Lower lobe of right lung (tissue), 2 donors: Measurements from ENCODE around the gene SCN1A. TPM values are rescaled to one million over a fixed set of nuclear protein-coding genes. Genes with fewer than 3 reads are reported as not detected.
A peak's percentile ranks its signal among the peaks of the same experiment; 100 is the strongest.

Experiments used
- ATAC-seq, 2 donors: fragments of 200-7000 bp; cut with Tn5 transposase; one replicate each; pipeline ENCODE4 v1.9.1; 2020 to 2022; ENCODE audit warnings: mild to moderate bottlenecking in 2 of 2, moderate library complexity in 2 of 2
- DNase-seq: peaks from one replicate; pipeline ENCODE4 v3.0.0-alpha.2; 2020
- H3K27ac ChIP-seq: fragments of 200-600 bp; one replicate; pipeline ENCODE4 v1.8.0; 2022
- H3K27me3 ChIP-seq: fragments of 200-600 bp; one replicate; pipeline ENCODE4 v1.8.0; 2022; ENCODE audit warnings: low read depth
- H3K36me3 ChIP-seq: fragments of 200-600 bp; one replicate; pipeline ENCODE4 v1.8.0; 2022; ENCODE audit warnings: mild to moderate bottlenecking
- H3K4me1 ChIP-seq: fragments of 200-600 bp; one replicate; pipeline ENCODE4 v1.8.0; 2022
- H3K4me3 ChIP-seq: fragments of 200-600 bp; one replicate; pipeline ENCODE4 v1.8.0; 2022; ENCODE audit warnings: mild to moderate bottlenecking
- H3K9me3 ChIP-seq: fragments of 200-600 bp; one replicate; pipeline ENCODE4 v1.8.0; 2022
- CTCF ChIP-seq: fragments of 200-600 bp; IDR thresholded peaks from one replicate; pipeline ENCODE4 v1.8.0; 2022; ENCODE audit warnings: antibody characterized with exemption, mild to moderate bottlenecking
- intact Hi-C: fragments of 100-400 bp; cut with DNase I; formaldehyde crosslinking; loops from one replicate; pipeline ENCODE4 v1.11.0; 2022
- total RNA-seq: library from RNA; stranded (reverse); fragmentation: NEBNext Ultra II Directional; extraction: Animal tissue kit (Norgen Biotek cat#: 25700); gene quantifications from one replicate; pipeline ENCODE4 v1.2.1, GENCODE V29; 2021
- donor health status: DM: no; HTN: yes; CAD: no; lungs with severe emphysema.

Gene SCN1A
- total RNA-seq, 1 donor from 2014 or later = 19.1 TPM

- Histone ChIP-seq H3K27me3 (no peaks in the 10 kb centered on the region), H3K27ac (no peak overlapping the region), H3K9me3 (no peaks in the 10 kb centered on the region), H3K4me3 (no peak overlapping the region), H3K36me3 (no peaks in the 10 kb centered on the region), H3K4me1 (no peaks in the 10 kb centered on the region)
- ATAC-seq (no peak), DNase-seq (no peak)
- TF ChIP-seq CTCF = no peak
- intact Hi-C loops = no loop called here
These were observed 27.0 kb upstream of the SCN1A start for GRCh38 chr2:166154685-166155338.

GRCh38 chr2:166152064-166152463 is 24.2 kb upstream of the SCN1A start:
- no peak for DNase-seq
- TF ChIP-seq CTCF = no peak
- no peaks in the 10 kb centered on the region for H3K9me3 ChIP-seq
- no peak overlapping the region for H3K27ac ChIP-seq
- no peak overlapping the region for H3K4me3 ChIP-seq
- no peaks in the 10 kb centered on the region for H3K36me3 ChIP-seq
- intact Hi-C loops = no loop called here
- ATAC-seq = no peak
- H3K4me1 ChIP-seq = no peaks in the 10 kb centered on the region
- H3K27me3 ChIP-seq = no peaks in the 10 kb centered on the region

- intact Hi-C loops = no loop called here
- peak in 1 of 2 donors; percentile 73 for ATAC-seq
- DNase-seq = no peak
These were observed 20.9 kb upstream of the SCN1A start for GRCh38 chr2:166148500-166149400.

DNA sequence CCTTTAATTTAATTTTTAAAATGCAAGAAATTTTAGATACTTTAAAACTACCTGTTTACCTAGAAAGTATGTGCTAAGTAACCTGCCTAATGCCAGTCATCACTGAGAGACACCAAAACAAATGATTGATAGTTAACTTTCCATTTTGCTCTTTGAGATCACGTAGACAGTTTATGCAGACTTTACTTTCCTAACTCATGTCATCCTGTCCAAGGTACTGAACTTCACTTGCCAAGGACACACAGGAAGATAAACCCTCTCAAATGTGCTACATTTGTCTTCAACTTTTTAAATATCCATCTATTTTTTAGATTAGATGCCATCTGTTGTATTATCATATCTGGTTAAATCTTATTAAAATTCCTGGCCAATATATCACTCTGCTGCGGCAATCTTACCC is 20.1 kb upstream of the SCN1A start:
- Histone ChIP-seq H3K27ac (no peak overlapping the region), H3K9me3 (no peaks in the 10 kb centered on the region), H3K27me3 (no peaks in the 10 kb centered on the region), H3K4me3 (no peak overlapping the region), H3K4me1 (no peaks in the 10 kb centered on the region), H3K36me3 (no peaks in the 10 kb centered on the region)
- DNase-seq = no peak
- no peak for ATAC-seq
- intact Hi-C loops = no loop called here
- TF ChIP-seq CTCF = no peak

More at GRCh38 chr2:166148500-166149400, 20.9 kb upstream of the SCN1A start:
- no peaks in the 10 kb centered on the region for H3K36me3 ChIP-seq
- no peak for TF ChIP-seq CTCF
- no peak overlapping the region for H3K4me3 ChIP-seq
- H3K27me3 ChIP-seq = no peaks in the 10 kb centered on the region
- no peak overlapping the region for H3K27ac ChIP-seq
- H3K9me3 ChIP-seq = no peaks in the 10 kb centered on the region
- H3K4me1 ChIP-seq = no peaks in the 10 kb centered on the region

DNA sequence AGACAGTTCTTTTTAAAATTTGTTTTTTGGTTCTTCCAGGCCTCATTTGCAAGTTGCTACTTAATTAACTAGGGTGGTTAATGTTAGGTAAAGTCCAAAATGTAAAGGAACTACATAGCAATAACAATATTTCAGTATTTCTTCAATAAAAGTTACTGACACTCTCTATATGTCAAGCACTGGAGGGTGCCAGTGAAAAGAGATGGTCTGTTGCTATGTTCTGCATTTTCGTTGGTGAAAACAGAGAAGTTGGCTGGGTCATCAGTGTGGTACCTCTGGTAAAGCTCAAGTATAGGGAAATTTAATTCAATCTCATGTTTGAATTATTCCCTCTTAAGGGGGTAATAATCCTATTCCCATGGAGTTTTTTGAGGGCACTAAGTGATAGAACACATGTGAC is 16.3 kb upstream of the SCN1A start:
- Histone ChIP-seq H3K4me3 (no peak overlapping the region), H3K9me3 (no peaks in the 10 kb centered on the region), H3K27me3 (no peaks in the 10 kb centered on the region), H3K4me1 (no peaks in the 10 kb centered on the region), H3K36me3 (no peaks in the 10 kb centered on the region), H3K27ac (no peak overlapping the region)
- DNase-seq = no peak
- TF ChIP-seq CTCF = no peak
- intact Hi-C loops = no loop called here
- no peak for ATAC-seq
